Uterus (tissue), 4 donors: ENCODE results near the gene NDUFA9. TPM values are rescaled to one million over a fixed set of nuclear protein-coding genes. Genes with fewer than 3 reads are reported as not detected.

ENCODE experiments used
- DNase-seq, 2 donors: peaks; one replicate each; pipeline ENCODE4 v3.0.0-alpha.2; 2019 to 2020
- H3K27ac ChIP-seq, 2 donors: fragments of 200-600 bp; sonication (generic); 1 replicate in 1 of 2; 2 replicates in 1 of 2; pipeline ENCODE4 v1.5.1; 2016 to 2018
- H3K27me3 ChIP-seq, 2 donors: fragments of 200-600 bp; sonication (generic); one replicate each; pipeline ENCODE4 v1.5.1; 2018 to 2019; ENCODE audit warnings: control low read depth in 1 of 2
- H3K36me3 ChIP-seq, 2 donors: fragments of 200-600 bp; sonication (generic); one replicate each; pipeline ENCODE4 v1.5.1; 2019; ENCODE audit warnings: control low read depth in 1 of 2
- H3K4me1 ChIP-seq, 2 donors: fragments of 200-600 bp; sonication (generic); one replicate each; pipeline ENCODE4 v1.5.1; 2018 to 2019; ENCODE audit warnings: control low read depth in 1 of 2
- H3K4me3 ChIP-seq, 2 donors: fragments of 200-600 bp; sonication (generic); 1 replicate in 1 of 2; 2 replicates in 1 of 2; pipeline ENCODE4 v1.5.1; 2018 to 2019; ENCODE audit warnings: mild to moderate bottlenecking in 1 of 2
- H3K9me3 ChIP-seq, 2 donors: fragments of 200-600 bp; sonication (generic); one replicate each; pipeline ENCODE4 v1.5.1; 2019; ENCODE audit warnings: control low read depth in 1 of 2
- POLR2A ChIP-seq, 2 donors: fragments of 450-650 bp; IDR thresholded peaks; one replicate each; pipeline ENCODE4 v1.6.1; 2016; ENCODE audit warnings: antibody characterized with exemption in 2 of 2, mild to moderate bottlenecking in 1 of 2, moderate library complexity in 1 of 2
- intact Hi-C: fragments of 100-400 bp; cut with DNase I; formaldehyde crosslinking; loops from one replicate; pipeline ENCODE4 v1.15.1; 2023; ENCODE audit warnings: low total_unique reads
- total RNA-seq, 4 donors: library from RNA; depleted of rRNA in 3 of 4; stranded (reverse); fragments of >200 nt in 3 of 4; gene quantifications; one replicate each; pipeline versions ENCODE4 v1.1.0 to v1.2.4, GENCODE V29; 2014 to 2023
- TF ChIP-seq, protein P1 (sequence below), 4 experiments: fragments of 200-600 bp in 2 of 4; fragments of 450-650 bp in 2 of 4; sonication (generic) in 2 of 4; IDR thresholded peaks; one replicate each; pipeline ENCODE4 v1.5.1; 2016 to 2019; ENCODE audit warnings: antibody characterized with exemption in 4 of 4, mild to moderate bottlenecking in 2 of 4, moderate library complexity in 1 of 4
- donor health status: DM: yes; HTN: yes; CAD: no.

The NDUFA9 gene
- total RNA-seq, 4 donors from 2014 or later: 24.3 to 74.4 (median 61.8) TPM

DNA sequence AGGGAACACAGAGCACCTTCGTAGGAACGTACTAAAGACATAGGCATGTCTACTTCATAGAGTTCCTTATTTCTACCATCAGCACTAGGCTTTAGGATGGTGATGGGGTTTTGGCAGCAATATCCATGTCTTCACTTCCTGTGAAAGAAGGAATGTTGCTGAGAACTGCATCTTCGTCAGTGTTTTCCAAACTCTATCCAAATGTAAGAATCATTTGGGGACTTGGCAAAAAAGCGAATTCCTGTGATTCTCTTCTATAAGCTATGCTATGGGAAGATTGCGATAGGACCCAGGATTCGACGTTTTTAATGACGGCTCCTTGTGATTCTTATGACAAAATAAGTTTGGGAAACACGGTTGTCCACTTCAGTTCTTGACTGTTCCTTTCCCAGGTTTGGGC is 39.8 kb upstream of the NDUFA9 start:
- Histone ChIP-seq H3K4me3 (no peak overlapping the region), H3K27me3 (no peaks in the 10 kb centered on the region), H3K36me3 (no peaks in the 10 kb centered on the region), H3K9me3 (no peaks in the 10 kb centered on the region), H3K27ac (no peak overlapping the region), H3K4me1 (peaks cover 0 to 4% of the 10 kb centered on the region in 2 donors)
- intact Hi-C loops: no loop called here
- TF ChIP-seq, protein P1, sequence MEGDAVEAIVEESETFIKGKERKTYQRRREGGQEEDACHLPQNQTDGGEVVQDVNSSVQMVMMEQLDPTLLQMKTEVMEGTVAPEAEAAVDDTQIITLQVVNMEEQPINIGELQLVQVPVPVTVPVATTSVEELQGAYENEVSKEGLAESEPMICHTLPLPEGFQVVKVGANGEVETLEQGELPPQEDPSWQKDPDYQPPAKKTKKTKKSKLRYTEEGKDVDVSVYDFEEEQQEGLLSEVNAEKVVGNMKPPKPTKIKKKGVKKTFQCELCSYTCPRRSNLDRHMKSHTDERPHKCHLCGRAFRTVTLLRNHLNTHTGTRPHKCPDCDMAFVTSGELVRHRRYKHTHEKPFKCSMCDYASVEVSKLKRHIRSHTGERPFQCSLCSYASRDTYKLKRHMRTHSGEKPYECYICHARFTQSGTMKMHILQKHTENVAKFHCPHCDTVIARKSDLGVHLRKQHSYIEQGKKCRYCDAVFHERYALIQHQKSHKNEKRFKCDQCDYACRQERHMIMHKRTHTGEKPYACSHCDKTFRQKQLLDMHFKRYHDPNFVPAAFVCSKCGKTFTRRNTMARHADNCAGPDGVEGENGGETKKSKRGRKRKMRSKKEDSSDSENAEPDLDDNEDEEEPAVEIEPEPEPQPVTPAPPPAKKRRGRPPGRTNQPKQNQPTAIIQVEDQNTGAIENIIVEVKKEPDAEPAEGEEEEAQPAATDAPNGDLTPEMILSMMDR (IDR thresholded peaks at IDR 0.05): no peak
- no peak for TF ChIP-seq POLR2A (IDR thresholded peaks at IDR 0.05)
- DNase-seq: no peak

DNA sequence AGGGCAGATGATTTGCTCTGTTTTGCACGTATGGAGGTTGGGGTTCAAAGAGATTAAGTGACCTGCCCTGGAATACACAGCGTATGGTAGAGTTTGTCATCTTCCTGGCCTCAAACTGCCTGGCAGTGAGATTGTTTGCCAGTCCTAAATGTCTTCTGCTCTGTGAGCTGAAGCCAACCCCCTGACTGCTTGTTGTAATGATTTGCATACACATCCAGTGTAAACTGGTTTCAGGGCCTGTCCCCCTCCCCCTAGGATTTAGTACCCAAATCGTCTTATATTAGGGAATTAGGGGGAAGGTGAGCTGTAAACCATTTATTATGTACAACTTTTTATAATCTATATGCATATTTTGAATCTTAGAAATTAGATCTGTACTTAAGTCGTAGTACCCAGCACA is 38.4 kb upstream of the NDUFA9 start:
- DNase-seq: no peak
- no peak overlapping the region for H3K4me3 ChIP-seq
- intact Hi-C loops: no loop called here
- TF ChIP-seq, protein P1 (IDR thresholded peaks at IDR 0.05): no peak
- TF ChIP-seq POLR2A (IDR thresholded peaks at IDR 0.05): no peak
- H3K27me3 ChIP-seq: no peaks in the 10 kb centered on the region
- peaks cover 0 to 4% of the 10 kb centered on the region in 2 donors for H3K4me1 ChIP-seq
- H3K36me3 ChIP-seq: no peaks in the 10 kb centered on the region
- H3K27ac ChIP-seq: no peak overlapping the region
- H3K9me3 ChIP-seq: no peaks in the 10 kb centered on the region

DNA sequence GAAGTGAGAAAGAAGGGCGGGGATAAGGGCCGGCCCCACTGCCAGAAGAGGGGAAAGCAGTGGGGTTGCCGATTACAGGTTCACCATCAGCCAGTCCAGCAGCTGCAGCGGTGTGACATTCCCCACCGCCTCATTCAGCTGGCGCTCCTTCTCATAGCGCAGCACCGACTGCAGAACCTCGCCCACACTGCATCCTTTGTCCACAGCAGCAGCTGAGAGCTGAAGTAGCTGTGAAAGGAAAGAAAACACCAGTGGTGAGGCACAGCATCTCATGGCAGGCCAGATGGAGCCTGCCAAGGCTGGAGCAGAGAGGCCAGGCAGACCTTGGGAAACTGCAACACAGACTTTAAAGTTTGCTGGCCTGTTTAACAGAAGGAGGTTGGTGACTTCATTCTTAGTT is 33.2 kb upstream of the NDUFA9 start:
- DNase-seq: no peak

DNA sequence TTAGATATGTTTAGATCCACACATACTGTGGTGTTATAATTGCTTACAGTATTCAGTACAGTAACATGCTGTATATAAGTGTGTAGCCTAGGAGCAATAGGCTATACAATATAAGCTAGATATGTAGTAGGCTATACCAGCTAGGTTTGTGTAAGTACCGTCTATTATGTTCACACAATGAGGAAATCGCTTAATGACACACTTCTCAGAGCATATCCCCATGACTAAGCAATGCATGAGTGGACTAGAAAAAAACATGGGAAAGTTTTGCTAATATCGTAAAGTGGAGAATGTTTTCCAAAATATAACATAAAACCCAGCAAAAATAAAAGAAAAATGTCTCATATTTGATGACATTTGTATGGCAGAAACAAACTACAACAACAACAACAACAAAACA is 27.4 kb upstream of the NDUFA9 start:
- H3K4me3 ChIP-seq: no peak overlapping the region
- TF ChIP-seq, protein P1 (IDR thresholded peaks at IDR 0.05): no peak
- TF ChIP-seq POLR2A (IDR thresholded peaks at IDR 0.05): no peak
- intact Hi-C loops: no loop called here
- H3K36me3 ChIP-seq: no peaks in the 10 kb centered on the region
- no peaks in the 10 kb centered on the region for H3K27me3 ChIP-seq
- H3K4me1 ChIP-seq: no peaks in the 10 kb centered on the region
- no peak for DNase-seq
- no peaks in the 10 kb centered on the region for H3K9me3 ChIP-seq
- no peak overlapping the region for H3K27ac ChIP-seq

More for the DNA sequence above, 33.2 kb upstream of the NDUFA9 start:
- no peak for TF ChIP-seq POLR2A (IDR thresholded peaks at IDR 0.05)
- TF ChIP-seq, protein P1 (IDR thresholded peaks at IDR 0.05): no peak
- Histone ChIP-seq H3K27me3 (no peaks in the 10 kb centered on the region), H3K4me1 (no peaks in the 10 kb centered on the region), H3K9me3 (no peaks in the 10 kb centered on the region), H3K36me3 (no peaks in the 10 kb centered on the region), H3K4me3 (no peak overlapping the region), H3K27ac (no peak overlapping the region)
- intact Hi-C loops: no loop called here

DNA sequence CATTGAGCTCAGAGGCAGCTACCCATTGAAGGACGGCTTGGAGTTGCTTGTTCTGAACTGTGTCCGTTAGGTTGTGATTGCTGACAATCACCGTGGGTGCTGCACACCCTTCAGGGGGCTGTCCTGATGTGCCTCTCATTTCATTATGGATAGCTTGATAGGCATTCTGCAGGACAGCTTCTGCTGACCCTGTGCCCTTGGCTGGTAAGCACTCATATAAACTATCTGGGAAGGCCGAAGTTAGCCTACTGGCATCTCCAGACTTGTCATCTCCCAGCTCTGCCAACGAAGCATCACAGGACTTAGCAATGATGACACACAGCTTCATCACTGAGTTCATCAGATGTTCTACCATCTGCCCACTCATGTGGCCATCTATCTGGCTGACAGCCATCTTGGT is 22.4 kb upstream of the NDUFA9 start:
- intact Hi-C loops: no loop called here
- H3K9me3 ChIP-seq: no peaks in the 10 kb centered on the region
- H3K27ac ChIP-seq: no peak overlapping the region
- no peak for DNase-seq
- TF ChIP-seq, protein P1 (IDR thresholded peaks at IDR 0.05): no peak
- TF ChIP-seq POLR2A (IDR thresholded peaks at IDR 0.05): no peak
- no peak overlapping the region for H3K4me3 ChIP-seq
- H3K36me3 ChIP-seq: no peaks in the 10 kb centered on the region
- no peaks in the 10 kb centered on the region for H3K27me3 ChIP-seq
- no peaks in the 10 kb centered on the region for H3K4me1 ChIP-seq
